ENCODE data around the gene GUCY2C. TPM values are rescaled to one million over a fixed set of nuclear protein-coding genes. Genes with fewer than 3 reads are reported as not detected.

Gene GUCY2C
- total RNA-seq, 1 donor: not detected

GRCh38 chr12:14647028-14647750, 49.2 kb downstream of the GUCY2C start:
- TF ChIP-seq CTCF (IDR thresholded peaks at IDR 0.05; ENCODE audit: extremely low read depth, low read depth, low read length): no peak
- H2AFZ ChIP-seq (ENCODE audit: low read length): no peak overlapping the region
- H3K9me3 ChIP-seq (ENCODE audit: low read depth, low read length): no peaks in the 10 kb centered on the region
- no peaks in the 10 kb centered on the region for H4K20me1 ChIP-seq (ENCODE audit: insufficient read depth, low read length)
- H3K36me3 ChIP-seq (ENCODE audit: insufficient read depth, low read length): no peaks in the 10 kb centered on the region
- DNase-seq (ENCODE audit: insufficient read length, low spot score, missing footprints): no peak
- no peak overlapping the region for H3K27ac ChIP-seq (ENCODE audit: low read depth, low read length)
- H3K27me3 ChIP-seq (ENCODE audit: insufficient read depth, low read length): no peaks in the 10 kb centered on the region
- H3K4me1 ChIP-seq (ENCODE audit: insufficient read depth, low read length): no peaks in the 10 kb centered on the region
- H3K79me2 ChIP-seq (ENCODE audit: insufficient read depth, low read length): no peaks in the 10 kb centered on the region
- H3K4me2 ChIP-seq (ENCODE audit: insufficient read depth, low read length): no peak overlapping the region
- no peak overlapping the region for H3K4me3 ChIP-seq (ENCODE audit: insufficient read depth, low read length)

GRCh38 chr12:14643251-14643650, 53.1 kb downstream of the GUCY2C start:
- H4K20me1 ChIP-seq (ENCODE audit: insufficient read depth, low read length): no peaks in the 10 kb centered on the region
- H3K4me3 ChIP-seq (ENCODE audit: insufficient read depth, low read length): no peak overlapping the region
- no peak for TF ChIP-seq CTCF (IDR thresholded peaks at IDR 0.05; ENCODE audit: extremely low read depth, low read depth, low read length)
- no peaks in the 10 kb centered on the region for H3K9me3 ChIP-seq (ENCODE audit: low read depth, low read length)
- H3K27me3 ChIP-seq (ENCODE audit: insufficient read depth, low read length): no peaks in the 10 kb centered on the region
- no peak for DNase-seq (ENCODE audit: insufficient read length, low spot score, missing footprints)
- H3K36me3 ChIP-seq (ENCODE audit: insufficient read depth, low read length): no peaks in the 10 kb centered on the region
- H3K4me2 ChIP-seq (ENCODE audit: insufficient read depth, low read length): no peak overlapping the region
- H3K79me2 ChIP-seq (ENCODE audit: insufficient read depth, low read length): no peaks in the 10 kb centered on the region
- H3K4me1 ChIP-seq (ENCODE audit: insufficient read depth, low read length): no peaks in the 10 kb centered on the region
- no peak overlapping the region for H3K27ac ChIP-seq (ENCODE audit: low read depth, low read length)
- no peak overlapping the region for H2AFZ ChIP-seq (ENCODE audit: low read length)

- Histone ChIP-seq H3K36me3 (ENCODE audit: insufficient read depth, low read length) (no peaks in the 10 kb centered on the region), H3K79me2 (ENCODE audit: insufficient read depth, low read length) (no peaks in the 10 kb centered on the region), H3K9me3 (ENCODE audit: low read depth, low read length) (no peaks in the 10 kb centered on the region), H3K4me2 (ENCODE audit: insufficient read depth, low read length) (no peak overlapping the region), H2AFZ (ENCODE audit: low read length) (no peak overlapping the region), H3K27me3 (ENCODE audit: insufficient read depth, low read length) (no peaks in the 10 kb centered on the region), H3K4me3 (ENCODE audit: insufficient read depth, low read length) (no peak overlapping the region), H4K20me1 (ENCODE audit: insufficient read depth, low read length) (no peaks in the 10 kb centered on the region), H3K27ac (ENCODE audit: low read depth, low read length) (no peak overlapping the region), H3K4me1 (ENCODE audit: insufficient read depth, low read length) (no peaks in the 10 kb centered on the region)
- DNase-seq (ENCODE audit: insufficient read length, low spot score, missing footprints): no peak
- TF ChIP-seq CTCF (IDR thresholded peaks at IDR 0.05; ENCODE audit: extremely low read depth, low read depth, low read length): no peak
These were observed 58.3 kb downstream of the GUCY2C start for GRCh38 chr12:14638066-14638465.

GRCh38 chr12:14635776-14636175, 60.6 kb downstream of the GUCY2C start:
- no peak for DNase-seq (ENCODE audit: insufficient read length, low spot score, missing footprints)
- Histone ChIP-seq H3K27me3 (ENCODE audit: insufficient read depth, low read length) (no peaks in the 10 kb centered on the region), H3K4me1 (ENCODE audit: insufficient read depth, low read length) (no peaks in the 10 kb centered on the region), H3K9me3 (ENCODE audit: low read depth, low read length) (no peaks in the 10 kb centered on the region), H3K27ac (ENCODE audit: low read depth, low read length) (no peak overlapping the region), H3K79me2 (ENCODE audit: insufficient read depth, low read length) (no peaks in the 10 kb centered on the region), H2AFZ (ENCODE audit: low read length) (no peak overlapping the region), H3K4me2 (ENCODE audit: insufficient read depth, low read length) (no peak overlapping the region), H3K36me3 (ENCODE audit: insufficient read depth, low read length) (no peaks in the 10 kb centered on the region), H4K20me1 (ENCODE audit: insufficient read depth, low read length) (no peaks in the 10 kb centered on the region), H3K4me3 (ENCODE audit: insufficient read depth, low read length) (no peak overlapping the region)
- TF ChIP-seq CTCF (IDR thresholded peaks at IDR 0.05; ENCODE audit: extremely low read depth, low read depth, low read length): no peak
